HepG2 (cell line): ENCODE results near the gene IP6K3. TPM values are rescaled to one million over a fixed set of nuclear protein-coding genes. Genes with fewer than 3 reads are reported as not detected.

Source experiments
- ATAC-seq: fragments of 200-7000 bp; cut with Tn5 transposase; 3 replicates; pipeline ENCODE4 v1.9.1; 2020; ENCODE audit warnings: mild to moderate bottlenecking, moderate library complexity
- BruUV-seq: library from RNA; stranded (reverse); fragments of 400-500 nt; replicated peaks from 2 replicates; lab custom pipeline; 2021; lab: Mats Ljungman, UMichigan
- CTCF ChIA-PET: fragments of 300-600 bp; formaldehyde crosslinking; extraction: SDS; loops from one replicate; lab custom pipeline; 2021; ENCODE audit warnings: low total read pairs, inconsistent platforms, low intra/inter-chr PET ratio; lab: Yijun Ruan, JAX
- POLR2A ChIA-PET: fragments of 350-600 bp; sonication (Branson Sonifier 250); formaldehyde crosslinking; loops from one replicate; lab custom pipeline; 2020; ENCODE audit warnings: antibody characterized with exemption, inconsistent platforms; lab: Yijun Ruan, JAX
- DNase-seq: peaks from one replicate; pipeline ENCODE4 v3.0.0-alpha.2; 2015; ENCODE audit warnings: low spot score
- FAIRE-seq: peaks from 3 replicates; lab custom pipeline; 2011; peaks lifted over from hg19 to GRCh38; lab: Jason Lieb, UNC
- H2AFZ ChIP-seq: one replicate; pipeline ENCODE4 v1.6.1; 2011; ENCODE audit warnings: low read length, inconsistent platforms
- H3K27ac ChIP-seq: fragments of 300-600 bp; 3 replicates; pipeline ENCODE4 v1.8.0; 2011; ENCODE audit warnings: mixed run types, mild to moderate bottlenecking, mixed read lengths, low read length, inconsistent platforms; ENCODE audit not compliant: insufficient read depth; ENCODE audit errors: extremely low read length
- H3K27me3 ChIP-seq, 2 experiments: fragments of 200-600 bp in 1 of 2; 2 replicates in 1 of 2; 3 replicates in 1 of 2; pipeline versions ENCODE4 v1.6.0 to v1.8.0; 2011; ENCODE audit warnings: low read length in 2 of 2, mild to moderate bottlenecking in 2 of 2, moderate library complexity in 2 of 2, inconsistent platforms in 1 of 2; ENCODE audit not compliant: insufficient read depth in 2 of 2, control insufficient read depth in 1 of 2
- H3K36me3 ChIP-seq, 2 experiments: fragments of 200-600 bp in 1 of 2; replicated peaks in 1 of 2; 2 replicates in 1 of 2; 3 replicates in 1 of 2; pipeline versions ENCODE4 v1.5.1 to v1.8.0; 2011; ENCODE audit warnings: low read length in 2 of 2, inconsistent platforms in 1 of 2; ENCODE audit not compliant: insufficient read depth in 2 of 2, control insufficient read depth in 1 of 2
- H3K4me1 ChIP-seq: 2 replicates; pipeline ENCODE4 v1.5.1; 2012; ENCODE audit warnings: low read length, inconsistent platforms; ENCODE audit not compliant: insufficient read depth
- H3K4me2 ChIP-seq: 2 replicates; pipeline ENCODE4 v1.6.0; 2011; ENCODE audit warnings: low read depth, low read length, inconsistent platforms
- H3K4me3 ChIP-seq, 3 experiments: fragments of 200-600 bp in 1 of 3; sonication (generic), shearing (Covaris generic) in 1 of 3; replicated peaks in 1 of 3; 2 replicates each; pipeline ENCODE4 v1.5.1; 2011 to 2016; ENCODE audit warnings: low read length in 3 of 3, inconsistent platforms in 2 of 3, low read depth in 2 of 3, mild to moderate bottlenecking in 2 of 3, control low read depth in 1 of 3, mixed read lengths in 1 of 3; ENCODE audit not compliant: insufficient read depth in 1 of 3
- H3K79me2 ChIP-seq: one replicate; pipeline ENCODE4 v1.6.1; 2011; ENCODE audit warnings: low read length, inconsistent platforms; ENCODE audit not compliant: insufficient read depth
- H3K9ac ChIP-seq: 2 replicates; pipeline ENCODE4 v1.6.0; 2011; ENCODE audit warnings: mild to moderate bottlenecking, low read depth, low read length, inconsistent platforms; ENCODE audit not compliant: insufficient read depth
- H3K9me3 ChIP-seq: 2 replicates; pipeline ENCODE4 v1.5.1; 2012; ENCODE audit warnings: mild to moderate bottlenecking, low read length
- H4K20me1 ChIP-seq: 2 replicates; pipeline ENCODE4 v1.6.0; 2011; ENCODE audit warnings: inconsistent platforms, mild to moderate bottlenecking, low read length, moderate library complexity; ENCODE audit not compliant: insufficient read depth
- BRD4 ChIP-seq: sonication (generic); formaldehyde crosslinking; IDR thresholded peaks from 2 replicates; pipeline ENCODE4 v1.4.0; 2020; ENCODE audit warnings: missing genetic modification reagents
- DZIP1 ChIP-seq: sonication (generic); formaldehyde crosslinking; IDR thresholded peaks from 2 replicates; pipeline ENCODE4 v1.5.0; 2020; ENCODE audit warnings: mild to moderate bottlenecking, missing genetic modification reagents
- E2F2 ChIP-seq: sonication (generic); formaldehyde crosslinking; IDR thresholded peaks from 2 replicates; pipeline ENCODE4 v1.4.0; 2020; ENCODE audit warnings: missing genetic modification reagents, borderline replicate concordance
- EED ChIP-seq: sonication (generic); formaldehyde crosslinking; IDR thresholded peaks from 2 replicates; pipeline ENCODE4 v1.5.0; 2020; ENCODE audit warnings: mild to moderate bottlenecking, missing genetic modification reagents
- KAT2B ChIP-seq: fragments of 150-350 bp; IDR thresholded peaks from 2 replicates; pipeline ENCODE4 v1.6.1; 2014; ENCODE audit warnings: low read depth, low read length, borderline replicate concordance
- PRDM4 ChIP-seq: sonication (generic); formaldehyde crosslinking; IDR thresholded peaks from 2 replicates; pipeline ENCODE4 v1.9.0; 2021; ENCODE audit warnings: missing genetic modification reagents, borderline replicate concordance
- SAFB2 ChIP-seq: sonication (generic); formaldehyde crosslinking; IDR thresholded peaks from 2 replicates; pipeline ENCODE4 v1.5.1; 2020; ENCODE audit warnings: missing genetic modification reagents, low read depth, mild to moderate bottlenecking, borderline replicate concordance
- SOX5 ChIP-seq: IDR thresholded peaks from 2 replicates; pipeline ENCODE4 v1.6.1; 2016; ENCODE audit warnings: borderline replicate concordance
- SRSF1 ChIP-seq: fragments of 200-400 bp; formaldehyde crosslinking; optimal IDR thresholded peaks from 2 replicates; pipeline ENCODE3; 2017; ENCODE audit warnings: mild to moderate bottlenecking, low read depth, low read length, moderate library complexity
- TAF15 ChIP-seq: fragments of 200-400 bp; formaldehyde crosslinking; IDR thresholded peaks from one replicate; pipeline ENCODE4 v1.6.1; 2018; ENCODE audit warnings: mild to moderate bottlenecking, low read depth, low read length; ENCODE audit not compliant: poor library complexity, severe bottlenecking
- ZBTB21 ChIP-seq: sonication (generic); formaldehyde crosslinking; IDR thresholded peaks from 2 replicates; pipeline ENCODE4 v1.4.0; 2020; ENCODE audit warnings: missing genetic modification reagents
- ZNF101 ChIP-seq: sonication (generic); formaldehyde crosslinking; IDR thresholded peaks from 2 replicates; pipeline ENCODE4 v1.4.0; 2020; ENCODE audit warnings: mild to moderate bottlenecking, low read depth, missing genetic modification reagents, borderline replicate concordance
- ZNF24 ChIP-seq: fragments of 450-650 bp; IDR thresholded peaks from 2 replicates; pipeline ENCODE4 v1.6.1; 2017; ENCODE audit warnings: antibody characterized with exemption, mild to moderate bottlenecking
- ZNF598 ChIP-seq: sonication (generic); formaldehyde crosslinking; IDR thresholded peaks from 2 replicates; pipeline ENCODE4 v1.5.1; 2020; ENCODE audit warnings: mild to moderate bottlenecking, missing genetic modification reagents, borderline replicate concordance
- ZNF709 ChIP-seq: sonication (generic); formaldehyde crosslinking; IDR thresholded peaks from 2 replicates; pipeline ENCODE4 v1.5.0; 2020; ENCODE audit warnings: mild to moderate bottlenecking, missing genetic modification reagents
- ZNF737 ChIP-seq: sonication (generic); formaldehyde crosslinking; IDR thresholded peaks from 2 replicates; pipeline ENCODE4 v1.5.0; 2020; ENCODE audit warnings: missing genetic modification reagents, mild to moderate bottlenecking, borderline replicate concordance
- ZNF788 ChIP-seq: sonication (generic); formaldehyde crosslinking; IDR thresholded peaks from 2 replicates; pipeline ENCODE4 v1.5.0; 2020; ENCODE audit warnings: mild to moderate bottlenecking, missing genetic modification reagents, borderline replicate concordance
- WGBS: methylation state at CpG from one replicate; pipeline ENCODE4 v1.1.6; 2017; ENCODE audit warnings: low lambda C conversion rate; 5-methylcytosine and 5-hydroxymethylcytosine counted together
- in situ Hi-C: cut with HindIII; loops from 2 replicates; pipeline ENCODE4 v1.10.0; 2017; ENCODE audit warnings: low pct_unique_long_range_greater_than_20kb; ENCODE audit not compliant: extremely low pct_ligation_motif_present
- intact Hi-C: fragments of 100-400 bp; cut with micrococcal nuclease; formaldehyde crosslinking; loops from one replicate; pipeline ENCODE4 v1.10.0; 2022; ENCODE audit not compliant: unreplicated experiment
- polyA plus RNA-seq, 8 experiments: library from polyadenylated mRNA; depleted of rRNA in 3 of 8; stranded (reverse) in 7 of 8; unstranded in 1 of 8; fragments of >200 nt; fragmentation: Illumina TruSeq in 4 of 8; extraction: Trizol in 4 of 8; gene quantifications; 2 replicates each; pipeline versions ENCODE4 v1.2.1 to v1.2.3, GENCODE V29; 2011 to 2016; ENCODE audit warnings: low read depth in 4 of 8, missing spikeins in 1 of 8, mixed read lengths in 1 of 8; ENCODE audit not compliant: insufficient read depth in 1 of 8
- total RNA-seq, 5 experiments: library from RNA; depleted of rRNA; stranded (reverse); fragments of >200 nt; fragmentation: Illumina TruSeq; extraction: Trizol; gene quantifications; 2 replicates each; pipeline ENCODE4 v1.2.3, GENCODE V29; 2016; ENCODE audit warnings: low read depth in 1 of 5
- TF ChIP-seq, protein P1 (sequence below): sonication (generic); formaldehyde crosslinking; conservative IDR thresholded peaks from 2 replicates; pipeline ENCODE4 v1.8.0; 2022; ENCODE audit warnings: mild to moderate bottlenecking, moderate library complexity, missing genetic modification reagents

The IP6K3 gene
- total and polyA plus RNA-seq, 2 of the 13 experiments (the other 11 are each of a cell fraction or from before 2014, with no cell fraction given), result 0.11 to 0.18 TPM

DNA sequence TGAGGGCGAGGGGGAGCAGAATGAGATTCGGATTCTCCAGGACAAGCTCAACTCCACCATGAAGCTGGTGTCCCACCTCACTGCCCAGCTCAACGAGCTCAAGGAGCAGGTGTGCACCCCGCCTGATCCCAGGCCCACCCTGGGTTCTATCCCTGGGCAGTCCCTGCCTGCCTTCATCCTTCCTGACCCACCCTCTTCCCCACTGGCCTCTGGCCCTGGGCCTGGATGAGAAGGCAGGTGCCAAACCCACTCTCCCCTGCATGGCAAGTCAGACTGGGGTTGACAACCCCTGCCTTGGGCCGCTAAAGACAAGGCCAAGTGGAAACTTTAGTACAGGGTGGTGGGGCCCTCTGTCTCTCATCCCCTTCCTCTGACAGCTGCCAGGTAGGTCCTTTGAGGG lies 51.7 kb downstream of the IP6K3 start:
- H3K36me3 ChIP-seq, result peaks cover 35 to 72% of the 10 kb centered on the region in 2 experiments
- FAIRE-seq (no peak), DNase-seq (no peak), ATAC-seq (no peak)
- H3K9me3 ChIP-seq, result no peaks in the 10 kb centered on the region
- no TSS peak for BruUV-seq
- no peak overlapping the region for H3K4me2 ChIP-seq
- WGBS, result 89% methylated on average over 4 of the region's 5 CpGs
- POLR2A ChIA-PET, result no interaction called here
- intact Hi-C loops (no loop called here), in situ Hi-C loops (no loop called here)
- H3K9ac ChIP-seq, result no peak overlapping the region
- no peaks in the 10 kb centered on the region for H3K27me3 ChIP-seq
- no peak for TF ChIP-seq SAFB2 (CRISPR knock-in tag)
- TF ChIP-seq ZNF24, result no peak
- no peak for TF ChIP-seq ZNF788 (CRISPR knock-in tag)
- TF ChIP-seq, protein P1, sequence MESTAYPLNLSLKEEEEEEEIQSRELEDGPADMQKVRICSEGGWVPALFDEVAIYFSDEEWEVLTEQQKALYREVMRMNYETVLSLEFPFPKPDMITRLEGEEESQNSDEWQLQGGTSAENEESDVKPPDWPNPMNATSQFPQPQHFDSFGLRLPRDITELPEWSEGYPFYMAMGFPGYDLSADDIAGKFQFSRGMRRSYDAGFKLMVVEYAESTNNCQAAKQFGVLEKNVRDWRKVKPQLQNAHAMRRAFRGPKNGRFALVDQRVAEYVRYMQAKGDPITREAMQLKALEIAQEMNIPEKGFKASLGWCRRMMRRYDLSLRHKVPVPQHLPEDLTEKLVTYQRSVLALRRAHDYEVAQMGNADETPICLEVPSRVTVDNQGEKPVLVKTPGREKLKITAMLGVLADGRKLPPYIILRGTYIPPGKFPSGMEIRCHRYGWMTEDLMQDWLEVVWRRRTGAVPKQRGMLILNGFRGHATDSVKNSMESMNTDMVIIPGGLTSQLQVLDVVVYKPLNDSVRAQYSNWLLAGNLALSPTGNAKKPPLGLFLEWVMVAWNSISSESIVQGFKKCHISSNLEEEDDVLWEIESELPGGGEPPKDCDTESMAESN (CRISPR knock-in tag), result no peak
- TF ChIP-seq ZNF737 (CRISPR knock-in tag), result no peak
- TF ChIP-seq BRD4 (CRISPR knock-in tag), result no peak
- TF ChIP-seq SRSF1, result no peak
- no peak for TF ChIP-seq ZBTB21 (CRISPR knock-in tag)
- no peak for TF ChIP-seq ZNF709 (CRISPR knock-in tag)
- TF ChIP-seq TAF15, result no peak
- no peak for TF ChIP-seq KAT2B
- TF ChIP-seq SOX5 (CRISPR knock-in tag), result no peak
- TF ChIP-seq PRDM4 (CRISPR knock-in tag), result no peak
- TF ChIP-seq ZNF101, result no peak
- no peak for TF ChIP-seq DZIP1
- TF ChIP-seq EED, result no peak
- TF ChIP-seq E2F2 (CRISPR knock-in tag), result no peak
- TF ChIP-seq ZNF598 (CRISPR knock-in tag), result no peak
- H3K27ac ChIP-seq, result no peak overlapping the region
- H2AFZ ChIP-seq, result no peak overlapping the region
- H3K4me1 ChIP-seq, result no peaks in the 10 kb centered on the region
- no peak overlapping the region for H3K4me3 ChIP-seq
- H4K20me1 ChIP-seq, result no peaks in the 10 kb centered on the region; the same call in 1 of the 2 replicates
- CTCF ChIA-PET, result no interaction called here
- H3K79me2 ChIP-seq, result no peaks in the 10 kb centered on the region
